OCI-M2 (cell line): ENCODE measurements around the gene NLRP10.

Experiments used
- DNase-seq: peaks from one replicate; lab custom pipeline; 2025; ENCODE audit not compliant: unreplicated experiment; lab: John Stamatoyannopoulos, UW

Gene NLRP10

GRCh38 chr11:7974668-7975067 lies 9.4 kb upstream of the NLRP10 start:
- no peak for DNase-seq

- DNase-seq: no peak
These were observed 7.8 kb upstream of the NLRP10 start for GRCh38 chr11:7973011-7973410.

GRCh38 chr11:7971846-7972245 lies 6.6 kb upstream of the NLRP10 start:
- DNase-seq: no peak

DNA sequence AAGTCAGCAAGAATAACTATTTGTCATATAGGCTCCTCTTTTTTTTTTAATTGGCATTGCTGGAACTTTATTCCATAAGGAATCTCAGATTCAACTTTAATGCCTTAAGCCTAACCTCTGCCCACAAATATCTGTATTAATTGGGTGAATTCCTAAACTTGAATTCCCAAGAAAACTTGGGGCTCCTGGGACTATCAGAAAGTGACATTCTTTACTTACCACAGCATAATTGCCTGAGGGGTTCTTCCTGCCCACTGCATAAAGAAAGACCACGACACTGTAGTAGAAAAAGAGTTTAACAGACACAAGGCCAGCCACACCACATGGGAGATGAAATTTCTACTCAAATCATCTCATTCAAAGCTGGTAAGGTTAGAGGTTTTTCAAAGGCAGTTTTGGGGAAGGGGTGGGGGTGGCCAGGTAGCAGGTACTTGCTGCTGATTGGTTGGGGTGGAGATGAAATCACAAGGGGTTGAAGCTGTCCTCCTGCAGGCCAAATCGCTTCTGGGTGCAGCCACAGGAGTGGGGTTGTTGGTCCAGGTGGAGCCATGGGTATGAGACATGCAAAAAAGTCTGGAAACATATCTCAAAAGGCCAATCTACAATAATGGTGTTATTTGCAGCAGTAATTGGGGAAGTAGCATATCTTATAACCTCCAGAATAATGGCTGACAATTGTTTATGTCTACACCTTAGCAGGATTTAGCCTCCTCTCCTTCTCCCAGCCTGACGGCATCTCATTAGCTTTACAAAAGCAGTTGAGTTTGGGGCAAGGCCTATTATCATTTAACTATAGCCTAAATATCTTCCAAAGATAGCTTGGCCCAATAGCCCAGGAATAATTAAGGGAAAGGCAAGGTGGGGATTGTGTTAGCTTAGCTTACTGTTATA lies 4.8 kb upstream of the NLRP10 start:
- DNase-seq: no peak

GRCh38 chr11:7968686-7969085 lies 3.4 kb upstream of the NLRP10 start:
- DNase-seq: no peak

DNA sequence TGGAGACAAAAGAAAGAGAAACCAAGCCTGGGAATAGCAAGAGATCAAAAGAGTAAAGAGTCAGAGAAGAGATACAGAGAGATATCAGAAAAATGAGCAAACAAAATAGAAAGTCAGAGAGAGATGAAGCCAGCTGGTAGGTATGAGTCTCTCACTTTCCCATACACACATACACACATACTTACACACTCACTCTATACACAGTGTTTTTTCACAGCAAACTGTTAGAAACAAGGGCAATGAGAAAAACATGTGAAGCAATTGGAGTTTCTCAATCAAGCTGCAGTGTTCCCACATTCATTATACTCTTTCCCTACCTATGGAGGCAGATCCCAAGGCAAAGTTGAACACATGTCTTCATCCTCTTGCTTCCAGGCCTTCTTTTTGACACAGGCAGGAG lies 2.6 kb upstream of the NLRP10 start:
- no peak for DNase-seq

GRCh38 chr11:7967097-7967496 lies 1.9 kb upstream of the NLRP10 start:
- DNase-seq: no peak

- DNase-seq: no peak
These were observed 374 bp downstream of the NLRP10 start for GRCh38 chr11:7964873-7965272.

GRCh38 chr11:7964261-7964660 lies 986 bp downstream of the NLRP10 start:
- no peak for DNase-seq

- DNase-seq: no peak
These were observed 10.1 kb downstream of the NLRP10 start for GRCh38 chr11:7955191-7955590.

DNA sequence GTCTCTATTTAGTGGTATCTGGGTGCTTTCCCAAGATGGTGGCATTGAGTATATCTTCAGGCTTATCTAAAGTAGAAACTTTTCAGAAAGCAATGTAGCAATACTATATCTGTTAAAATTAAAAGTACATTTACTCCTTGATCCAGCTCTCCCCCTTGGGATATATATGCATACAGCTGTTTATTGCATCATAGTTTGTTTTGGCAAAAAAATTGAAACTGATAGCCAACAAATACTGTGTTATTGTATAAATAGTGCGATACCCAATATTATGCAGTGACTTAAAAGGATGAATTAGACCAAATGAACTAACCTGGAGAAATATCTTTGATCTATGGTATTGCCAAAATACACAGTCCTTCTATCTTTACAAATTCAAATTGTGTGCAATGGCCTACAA lies 15.3 kb downstream of the NLRP10 start:
- no peak for DNase-seq

DNA sequence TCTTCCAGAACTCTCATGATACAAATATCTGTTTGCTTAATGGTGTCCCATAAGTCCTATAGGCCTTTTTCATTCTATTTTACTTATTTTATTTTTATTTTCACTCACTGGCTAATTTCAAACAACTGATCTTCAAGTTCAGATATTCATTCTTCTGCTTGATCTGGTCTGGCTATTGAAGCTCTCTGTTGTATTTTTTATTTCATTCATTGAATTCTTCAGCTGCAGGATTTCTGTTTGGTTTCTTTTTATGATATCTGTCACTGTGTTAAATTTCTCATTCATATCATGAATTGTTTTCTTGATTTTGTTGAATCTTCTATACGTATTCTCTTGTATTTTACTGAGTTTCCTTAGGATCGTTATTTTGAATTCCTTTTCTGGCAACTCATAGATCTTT lies 21.1 kb downstream of the NLRP10 start:
- no peak for DNase-seq

GRCh38 chr11:7941608-7942007 lies 23.6 kb downstream of the NLRP10 start, which contains the start of gene OR10A3:
OR10A3 (minus strand) TSS chr11:7941708; CDS start chr11:7939520, 2,188 bp downstream.
- no peak for DNase-seq

DNA sequence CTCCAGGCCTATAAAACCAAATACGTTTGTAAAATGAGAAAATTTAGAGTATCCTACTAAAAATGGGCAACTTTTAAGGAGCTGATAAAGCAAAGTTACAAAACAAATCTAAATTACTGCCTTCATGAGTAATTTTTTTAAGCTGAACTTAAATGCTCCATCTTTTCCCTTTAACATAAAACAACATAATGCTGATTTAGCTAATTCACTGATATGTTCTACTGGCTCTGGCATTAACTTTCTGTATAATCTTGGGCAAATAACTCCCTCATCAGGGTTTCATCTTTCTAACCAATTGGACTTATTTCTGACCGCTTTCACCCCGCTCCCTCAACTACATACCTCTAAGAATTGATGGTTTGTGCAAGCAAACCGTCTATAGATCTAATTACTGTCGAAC lies 24.1 kb downstream of the NLRP10 start:
- DNase-seq: no peak

- no peak for DNase-seq
These were observed 28.6 kb downstream of the NLRP10 start for GRCh38 chr11:7936615-7937014.

DNA sequence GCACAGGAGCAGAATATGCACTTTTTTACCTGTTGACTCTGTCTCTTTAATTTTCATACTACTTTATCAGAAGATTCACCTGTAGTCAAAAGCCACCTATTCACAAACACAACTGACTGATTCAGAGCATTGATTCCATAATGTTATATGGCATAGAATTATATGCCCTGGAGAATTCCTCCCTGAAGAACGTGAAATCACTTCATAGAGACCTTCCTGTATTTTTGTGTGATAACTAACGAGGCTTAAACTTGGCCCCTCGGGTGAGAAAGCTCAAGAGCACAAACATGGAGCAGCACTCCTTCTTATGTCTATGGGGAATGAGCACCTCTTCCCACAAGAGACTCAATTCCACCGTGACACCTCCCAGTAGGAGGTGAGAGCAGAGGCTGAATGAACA lies 34.1 kb downstream of the NLRP10 start, which contains the start of gene OR10A6:
TSS of gene OR10A6 (minus strand) at position 101 of the 400 bp plus-strand sequence. CDS start 2,606 bp downstream, outside the sequence.
- DNase-seq: no peak

DNA sequence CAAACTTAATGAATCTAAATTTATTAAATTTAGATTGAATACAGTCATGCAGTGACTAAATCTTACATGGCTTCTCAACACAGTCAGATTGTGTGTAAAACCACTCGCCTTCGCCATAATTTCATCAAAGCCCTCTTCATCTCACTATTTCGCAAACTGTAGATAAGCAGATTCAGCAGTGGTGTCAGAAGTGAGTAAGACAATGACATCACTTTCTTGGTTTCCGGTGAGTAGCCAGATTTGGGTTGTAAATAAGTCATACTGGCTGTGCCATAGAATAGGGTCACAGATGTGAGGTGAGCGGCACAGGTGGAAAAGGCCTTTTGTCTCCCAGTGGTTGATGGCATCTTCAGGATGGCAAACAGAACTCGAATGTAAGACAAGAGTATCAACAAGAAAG lies 37.6 kb downstream of the NLRP10 start:
- no peak for DNase-seq

DNA sequence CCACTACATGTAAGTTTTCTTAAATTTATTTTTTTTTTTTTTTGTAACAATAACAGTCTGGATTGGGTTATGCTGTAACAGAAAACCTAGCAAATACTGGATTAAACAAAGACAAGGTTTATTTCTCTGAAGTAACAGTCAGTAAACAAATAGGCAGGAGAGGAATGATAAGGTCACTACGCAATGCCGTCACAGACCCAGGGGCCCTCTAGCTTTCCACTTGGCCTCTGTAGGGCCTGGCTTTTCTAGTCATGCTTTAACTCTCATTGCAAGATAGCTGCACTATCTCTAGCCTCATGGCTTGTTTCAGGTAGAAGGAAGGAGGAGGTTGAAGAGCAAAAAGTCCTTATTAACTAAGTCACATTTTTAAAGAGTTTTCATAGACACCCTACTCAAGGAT lies 40.7 kb downstream of the NLRP10 start:
- DNase-seq: no peak

DNA sequence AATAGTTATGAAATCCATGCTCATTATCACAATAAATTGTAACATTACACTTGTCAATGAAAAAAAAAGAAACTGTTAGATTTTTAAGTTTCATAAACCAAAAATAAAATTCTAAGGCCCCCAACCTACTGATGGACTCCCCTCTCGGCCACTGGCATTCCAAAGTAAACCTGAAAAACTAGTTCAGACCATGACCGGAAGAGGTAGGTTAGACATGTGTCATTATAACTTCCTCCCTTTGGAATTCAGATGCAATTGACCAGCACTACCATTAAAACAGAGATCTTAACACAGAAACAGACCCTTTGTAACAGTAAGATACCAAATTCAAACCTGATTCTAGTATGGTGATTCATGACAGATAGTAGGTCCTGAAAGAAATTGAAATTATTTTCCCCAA lies 47.1 kb downstream of the NLRP10 start:
- DNase-seq: no peak
